GM23248 (cell line): ENCODE data around the gene BARHL1. TPM values are rescaled to one million over a fixed set of nuclear protein-coding genes. Genes with fewer than 3 reads are reported as not detected.
A peak's percentile ranks its signal among the peaks of the same experiment; 100 is the strongest.

ENCODE experiments used
- DNase-seq: peaks from one replicate; pipeline ENCODE4 v3.0.0-alpha.2; 2015
- H2AFZ ChIP-seq: fragments of 200-600 bp; sonication (generic); 2 replicates; pipeline ENCODE4 v1.6.1; 2016; ENCODE audit warnings: antibody characterized with exemption
- H3F3A ChIP-seq: fragments of 200-600 bp; sonication (generic); 2 replicates; pipeline ENCODE4 v1.6.1; 2016; ENCODE audit warnings: mild to moderate bottlenecking, antibody characterized with exemption, mixed run types; ENCODE audit not compliant: insufficient read depth
- H3K27ac ChIP-seq: fragments of 200-600 bp; sonication (generic); 2 replicates; pipeline ENCODE4 v1.5.1; 2016; ENCODE audit warnings: mild to moderate bottlenecking
- H3K27me3 ChIP-seq: fragments of 200-600 bp; sonication (generic); replicated peaks from 2 replicates; pipeline ENCODE4 v1.6.1; 2016; ENCODE audit warnings: mild to moderate bottlenecking; ENCODE audit not compliant: insufficient read depth
- H3K36me3 ChIP-seq: fragments of 200-600 bp; sonication (generic); 2 replicates; pipeline ENCODE4 v1.6.1; 2016; ENCODE audit warnings: low read depth, mild to moderate bottlenecking
- H3K4me1 ChIP-seq: fragments of 200-600 bp; sonication (generic); 2 replicates; pipeline ENCODE4 v1.6.1; 2016; ENCODE audit warnings: mild to moderate bottlenecking; ENCODE audit not compliant: insufficient read depth
- H3K4me2 ChIP-seq: fragments of 200-600 bp; sonication (generic); one replicate; pipeline ENCODE4 v1.6.1; 2016; ENCODE audit warnings: mild to moderate bottlenecking; ENCODE audit not compliant: unreplicated experiment
- H3K4me3 ChIP-seq: fragments of 200-600 bp; sonication (generic); 2 replicates; pipeline ENCODE4 v1.5.1; 2016; ENCODE audit warnings: mild to moderate bottlenecking
- H3K79me2 ChIP-seq: fragments of 200-600 bp; sonication (generic); 2 replicates; pipeline ENCODE4 v1.6.1; 2016; ENCODE audit warnings: mild to moderate bottlenecking; ENCODE audit not compliant: insufficient read depth
- H3K9ac ChIP-seq: fragments of 200-600 bp; sonication (generic); 2 replicates; pipeline ENCODE4 v1.6.1; 2016; ENCODE audit warnings: mild to moderate bottlenecking
- H3K9me2 ChIP-seq: fragments of 200-600 bp; sonication (generic); 2 replicates; pipeline ENCODE4 v1.6.1; 2016; ENCODE audit warnings: mixed run types, mild to moderate bottlenecking, moderate library complexity; ENCODE audit not compliant: insufficient read depth
- H3K9me3 ChIP-seq: fragments of 200-600 bp; sonication (generic); one replicate; pipeline ENCODE4 v1.6.1; 2017; ENCODE audit warnings: low read depth
- H4K20me1 ChIP-seq: fragments of 200-600 bp; sonication (generic); 2 replicates; pipeline ENCODE4 v1.6.0; 2016; ENCODE audit not compliant: insufficient read depth
- EZH2 ChIP-seq: fragments of 200-600 bp; sonication (generic); IDR thresholded peaks from 2 replicates; pipeline ENCODE4 v1.6.1; 2018; ENCODE audit warnings: antibody characterized with exemption, mild to moderate bottlenecking; ENCODE audit not compliant: insufficient read depth, poor library complexity, severe bottlenecking
- EZH2phosphoT487 ChIP-seq: fragments of 200-600 bp; sonication (generic); IDR thresholded peaks from 2 replicates; pipeline ENCODE4 v1.6.1; 2018; ENCODE audit warnings: antibody characterized with exemption, moderate library complexity, mild to moderate bottlenecking, low read depth; ENCODE audit not compliant: insufficient read depth
- WGBS, 2 experiments: methylation state at CpG; one replicate each; pipeline ENCODE4 v1.1.6; 2015 to 2017; ENCODE audit warnings: low lambda C conversion rate in 2 of 2, low coverage in 1 of 2; ENCODE audit errors: missing lambda C conversion rate in 2 of 2; 5-methylcytosine and 5-hydroxymethylcytosine counted together
- in situ Hi-C: fragments of 300-500 bp; cut with MboI; formaldehyde crosslinking; loops from 2 replicates; pipeline ENCODE4 v1.15.0; 2020
- polyA plus RNA-seq: library from polyadenylated mRNA; unstranded; fragments of >200 nt; fragmentation: Nextera tagmentation; extraction: Ambion mirVana; gene quantifications from 2 replicates; pipeline ENCODE4 v1.2.1, GENCODE V29; 2016
- total RNA-seq: library from RNA; depleted of rRNA; stranded (reverse); fragments of >200 nt; shearing (Covaris generic); gene quantifications from 2 replicates; pipeline ENCODE4 v1.2.3, GENCODE V29; 2014

The BARHL1 gene
- total and polyA plus RNA-seq, 2 experiments from 2014 or later = not detected

DNA sequence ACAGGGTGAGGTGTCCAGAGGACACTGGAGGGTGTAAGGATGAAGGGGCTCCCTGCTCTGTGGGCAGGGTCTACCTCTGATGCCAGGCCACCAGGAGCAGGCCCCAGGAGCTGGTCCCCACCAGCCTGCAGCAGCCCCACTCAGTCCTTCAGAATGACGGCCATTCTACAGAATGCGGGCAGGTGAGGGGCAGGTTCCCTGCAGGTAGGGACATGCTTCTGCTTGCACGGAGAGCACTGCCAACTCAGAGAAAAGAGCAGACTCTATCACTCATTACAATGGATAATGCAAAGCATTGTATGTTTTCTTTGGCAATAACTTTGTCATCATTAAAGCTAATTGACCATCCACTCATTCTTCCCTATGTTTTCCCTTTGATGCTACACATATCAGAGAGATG lies 48.4 kb downstream of the BARHL1 start:
- Histone ChIP-seq H3K79me2 (no peaks in the 10 kb centered on the region), H3K4me1 (no peaks in the 10 kb centered on the region), H3F3A (0 out of 2 replicates have a peak, but pooled peaks cover 3% of the 10 kb centered on the region), H3K27ac (no peak overlapping the region), H3K9me3 (no peaks in the 10 kb centered on the region), H3K9me2 (no peaks in the 10 kb centered on the region), H3K4me2 (no peak overlapping the region), H3K4me3 (no peak overlapping the region), H2AFZ (no peak overlapping the region), H4K20me1 (no peaks in the 10 kb centered on the region), H3K36me3 (peaks cover 29% of the 10 kb centered on the region; the same call in 1 of the 2 replicates), H3K27me3 (no peaks in the 10 kb centered on the region), H3K9ac (no peak overlapping the region)
- TF ChIP-seq EZH2 (no peak), EZH2phosphoT487 (no peak)
- no peak for DNase-seq
- 94 to 100% methylated on average over 3 of the region's 3 CpGs for WGBS, 2 experiments
- in situ Hi-C loops = no loop called here

DNA sequence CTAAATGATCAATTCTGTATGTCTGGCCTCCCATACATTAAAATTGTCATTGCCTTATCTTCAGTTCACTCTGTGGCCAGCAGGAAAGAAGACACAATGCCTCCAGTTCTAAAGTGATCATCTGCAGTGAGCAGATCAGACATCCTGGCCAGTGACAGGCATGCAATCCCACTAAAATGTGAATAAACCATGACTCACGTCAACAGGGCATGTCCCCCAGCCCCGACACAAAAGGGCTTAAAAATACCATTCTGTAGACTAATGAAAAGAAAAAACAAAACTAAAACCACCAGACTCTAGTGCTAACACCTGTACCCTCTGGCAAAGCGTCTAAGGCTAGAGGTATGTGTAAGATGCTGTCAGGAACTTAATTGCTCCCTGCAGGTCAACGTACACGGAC lies 48.9 kb downstream of the BARHL1 start:
- Histone ChIP-seq H3K4me1 (no peaks in the 10 kb centered on the region), H3K36me3 (peaks cover 29% of the 10 kb centered on the region; the same call in 1 of the 2 replicates), H4K20me1 (no peaks in the 10 kb centered on the region), H2AFZ (no peak overlapping the region), H3K27me3 (no peaks in the 10 kb centered on the region), H3K4me3 (no peak overlapping the region), H3K79me2 (no peaks in the 10 kb centered on the region), H3K9me2 (no peaks in the 10 kb centered on the region), H3F3A (0 out of 2 replicates have a peak, but pooled peaks cover 3% of the 10 kb centered on the region), H3K9me3 (no peaks in the 10 kb centered on the region), H3K27ac (no peak overlapping the region), H3K9ac (no peak overlapping the region), H3K4me2 (no peak overlapping the region)
- peak; percentile 55 for DNase-seq
- 35 to 44% methylated on average over 5 of the region's 5 CpGs for WGBS, 2 experiments
- in situ Hi-C loops = no loop called here
- no peak for TF ChIP-seq EZH2
- no peak for TF ChIP-seq EZH2phosphoT487

- H3K27me3 ChIP-seq = no peaks in the 10 kb centered on the region
Observed at GRCh38 chr9:132631685-132632084, 49.3 kb downstream of the BARHL1 start.

DNA sequence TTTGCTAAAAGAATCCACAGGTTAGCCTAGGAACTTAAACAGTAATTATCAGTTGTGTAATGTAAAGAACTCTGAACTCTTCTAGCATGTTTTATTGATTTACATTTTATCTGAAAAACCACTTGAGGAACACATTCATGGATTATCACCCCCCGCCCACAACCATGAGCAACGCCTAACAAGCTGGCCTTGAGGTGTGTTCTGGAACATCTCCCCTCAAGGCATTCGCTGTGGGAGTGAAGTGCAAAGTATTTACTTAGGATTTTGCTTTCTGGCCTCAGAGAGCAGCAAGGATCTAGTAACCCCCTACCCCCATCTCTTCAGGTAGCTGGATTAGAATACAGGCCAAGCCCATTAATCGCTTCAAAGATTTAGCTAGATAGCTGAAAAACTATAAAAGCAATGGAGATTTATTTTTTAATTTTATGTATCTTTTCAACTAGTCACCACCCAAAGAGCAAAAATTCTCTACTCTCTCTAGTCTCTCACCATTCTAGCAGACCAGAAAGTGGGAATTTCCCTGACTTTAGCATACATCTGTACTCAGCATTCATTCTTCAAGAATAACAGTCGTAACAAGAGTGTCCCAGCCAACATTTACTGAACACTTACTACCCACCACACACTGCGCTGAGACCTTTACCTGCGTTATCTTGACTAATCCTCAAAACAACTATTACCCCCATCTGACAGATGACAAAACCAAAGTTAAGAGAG lies 50.2 kb downstream of the BARHL1 start:
- H3F3A ChIP-seq = 0 out of 2 replicates have a peak, but pooled peaks cover 3% of the 10 kb centered on the region
- WGBS, 2 experiments = 95 to 96% methylated on average over 7 of the region's 7 CpGs
- H4K20me1 ChIP-seq = no peaks in the 10 kb centered on the region
- in situ Hi-C loops = no loop called here
- H3K9me2 ChIP-seq = no peaks in the 10 kb centered on the region
- no peaks in the 10 kb centered on the region for H3K4me1 ChIP-seq
- DNase-seq = no peak
- no peak for TF ChIP-seq EZH2
- no peaks in the 10 kb centered on the region for H3K27me3 ChIP-seq
- H3K9me3 ChIP-seq = no peaks in the 10 kb centered on the region
- H3K79me2 ChIP-seq = no peaks in the 10 kb centered on the region
- peaks cover 35% of the 10 kb centered on the region; the same call in 1 of the 2 replicates for H3K36me3 ChIP-seq
- H3K4me3 ChIP-seq = no peak overlapping the region
- H3K4me2 ChIP-seq = no peak overlapping the region
- H3K9ac ChIP-seq = no peak overlapping the region
- H3K27ac ChIP-seq = no peak overlapping the region
- H2AFZ ChIP-seq = no peak overlapping the region

More at GRCh38 chr9:132631685-132632084, 49.3 kb downstream of the BARHL1 start:
- WGBS, 2 experiments = 90% methylated on average over 7 of the region's 7 CpGs
- Histone ChIP-seq H2AFZ (no peak overlapping the region), H3K4me3 (no peak overlapping the region), H4K20me1 (no peaks in the 10 kb centered on the region), H3K4me2 (no peak overlapping the region), H3K27ac (no peak overlapping the region), H3K4me1 (no peaks in the 10 kb centered on the region), H3K9me2 (no peaks in the 10 kb centered on the region), H3K79me2 (no peaks in the 10 kb centered on the region), H3K9ac (no peak overlapping the region), H3F3A (0 out of 2 replicates have a peak, but pooled peaks cover 3% of the 10 kb centered on the region), H3K9me3 (no peaks in the 10 kb centered on the region), H3K36me3 (peaks cover 29% of the 10 kb centered on the region; the same call in 1 of the 2 replicates)
- in situ Hi-C loops = no loop called here
- DNase-seq = no peak
- TF ChIP-seq EZH2 (no peak), EZH2phosphoT487 (no peak)
